ENCODE measurements around the gene CAMK2A. TPM values are rescaled to one million over a fixed set of nuclear protein-coding genes. Genes with fewer than 3 reads are reported as not detected.
A peak's percentile ranks its signal among the peaks of the same experiment; 100 is the strongest.

CAMK2A gene
- total and polyA plus RNA-seq, 11 donors, result 3.2 to 26.0 (median 15.2) TPM

DNA sequence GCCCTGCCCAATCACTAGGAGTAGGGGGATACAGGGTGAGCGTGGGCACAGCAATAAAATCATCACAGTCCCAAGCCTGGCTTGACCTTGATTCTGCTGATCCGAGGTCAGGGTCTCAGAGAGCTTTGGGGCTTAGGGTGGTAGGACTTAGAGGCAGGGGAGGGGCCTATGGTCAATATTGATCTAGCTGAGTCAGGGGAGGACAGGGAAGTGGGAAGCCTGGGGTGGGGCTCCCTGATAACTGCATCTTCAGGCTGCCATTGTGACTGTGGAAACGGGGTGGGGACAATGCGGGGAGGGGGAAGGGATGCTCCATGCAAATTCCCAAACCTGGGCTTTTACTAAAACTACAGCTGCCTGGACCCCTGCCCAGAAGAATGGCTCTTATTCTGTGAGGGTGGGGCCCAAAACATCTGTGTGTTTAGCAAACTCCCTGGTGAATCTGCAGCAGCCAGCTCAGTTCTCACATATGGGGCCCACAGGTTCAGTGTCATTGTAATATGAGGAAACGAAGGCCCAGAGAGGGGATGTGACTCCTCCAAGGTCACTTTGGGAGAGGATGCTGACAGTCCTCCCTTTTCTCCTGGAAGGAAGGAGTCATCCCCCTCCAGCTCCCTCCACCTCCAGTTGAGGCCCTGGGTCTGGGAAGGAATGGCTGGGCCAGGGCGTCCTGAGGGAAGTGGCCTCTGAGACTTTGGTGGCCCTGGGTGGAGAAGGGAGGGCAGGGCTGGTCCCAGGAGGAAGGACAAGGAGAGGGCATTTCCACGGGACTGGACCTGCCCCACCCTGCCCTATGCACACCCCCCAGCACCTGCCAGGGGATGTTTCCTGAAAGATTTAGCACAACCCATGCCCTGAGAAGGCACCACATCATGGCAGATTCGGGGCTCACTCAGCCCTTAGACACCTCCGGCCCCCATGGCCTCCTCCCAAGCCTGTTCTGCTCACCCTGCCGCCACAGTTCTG lies 73.3 kb downstream of the CAMK2A start:
- 69 to 83% (median 76%) methylated on average over 10 of the region's 10 CpGs for WGBS, 4 donors
- intact Hi-C loops (cut with DNase I), result loop anchor here (2.0 to 10.0 kb wide), 8 partner anchors 55 to 581 kb away; no protein-coding TSS in a partner anchor
- Histone ChIP-seq H3K9me3 (no peaks in the 10 kb centered on the region), H3K4me1 (peaks cover 0 to 46% (median 20%) of the 10 kb centered on the region in 12 donors), H3K27me3 (no peaks in the 10 kb centered on the region), H3K36me3 (no peaks in the 10 kb centered on the region), H3K4me3 (no peak overlapping the region), H3K27ac (no peak overlapping the region)
- ATAC-seq (no peak), DNase-seq (no peak)
- TF ChIP-seq POLR2A (IDR thresholded peaks at IDR 0.05), result no peak
- TF ChIP-seq, protein P1, sequence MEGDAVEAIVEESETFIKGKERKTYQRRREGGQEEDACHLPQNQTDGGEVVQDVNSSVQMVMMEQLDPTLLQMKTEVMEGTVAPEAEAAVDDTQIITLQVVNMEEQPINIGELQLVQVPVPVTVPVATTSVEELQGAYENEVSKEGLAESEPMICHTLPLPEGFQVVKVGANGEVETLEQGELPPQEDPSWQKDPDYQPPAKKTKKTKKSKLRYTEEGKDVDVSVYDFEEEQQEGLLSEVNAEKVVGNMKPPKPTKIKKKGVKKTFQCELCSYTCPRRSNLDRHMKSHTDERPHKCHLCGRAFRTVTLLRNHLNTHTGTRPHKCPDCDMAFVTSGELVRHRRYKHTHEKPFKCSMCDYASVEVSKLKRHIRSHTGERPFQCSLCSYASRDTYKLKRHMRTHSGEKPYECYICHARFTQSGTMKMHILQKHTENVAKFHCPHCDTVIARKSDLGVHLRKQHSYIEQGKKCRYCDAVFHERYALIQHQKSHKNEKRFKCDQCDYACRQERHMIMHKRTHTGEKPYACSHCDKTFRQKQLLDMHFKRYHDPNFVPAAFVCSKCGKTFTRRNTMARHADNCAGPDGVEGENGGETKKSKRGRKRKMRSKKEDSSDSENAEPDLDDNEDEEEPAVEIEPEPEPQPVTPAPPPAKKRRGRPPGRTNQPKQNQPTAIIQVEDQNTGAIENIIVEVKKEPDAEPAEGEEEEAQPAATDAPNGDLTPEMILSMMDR (IDR thresholded peaks at IDR 0.05), result no peak

DNA sequence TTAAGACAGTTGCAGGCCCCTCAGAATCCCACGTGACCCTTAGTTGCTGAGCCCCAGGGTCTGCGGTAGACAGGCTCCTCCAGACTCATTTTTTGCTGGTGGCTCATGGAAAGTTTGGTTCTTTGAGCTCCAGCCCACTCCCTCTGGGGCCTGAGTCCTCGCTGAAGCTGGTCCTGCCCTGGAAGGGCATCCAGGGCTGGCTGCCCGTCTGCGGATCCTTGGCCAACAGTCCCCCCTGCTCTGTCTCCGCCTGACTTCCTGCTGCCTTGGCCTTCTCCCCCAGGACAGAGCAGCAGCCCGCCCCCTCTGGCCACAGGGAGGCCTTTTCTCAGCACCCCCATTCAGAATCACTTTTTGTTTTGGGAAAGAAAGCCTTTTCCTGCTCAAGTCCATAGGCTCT lies 75.3 kb downstream of the CAMK2A start:
- TF ChIP-seq, protein P1 (IDR thresholded peaks at IDR 0.05), result peak in 5 of 12 donors; percentile 23 to 44 (median 28)
- no peak for TF ChIP-seq POLR2A (IDR thresholded peaks at IDR 0.05)
- H3K27ac ChIP-seq, result peak overlapping the region in 10 of 12 donors; percentile 9 to 67 (median 32)
- no peaks in the 10 kb centered on the region for H3K27me3 ChIP-seq
- H3K4me3 ChIP-seq, result no peak overlapping the region
- peaks cover 0 to 46% (median 20%) of the 10 kb centered on the region in 12 donors for H3K4me1 ChIP-seq
- no peaks in the 10 kb centered on the region for H3K36me3 ChIP-seq
- intact Hi-C loops (cut with DNase I), result loop anchor here in 6 of 10 donors (2.0 to 10.0 kb wide), 5 partner anchors 53 to 579 kb away; no protein-coding TSS in a partner anchor
- ATAC-seq, result peak in 3 of 4 donors; percentile 16 to 52 (median 20)
- 57 to 84% (median 60%) methylated on average over 5 to 7 of the region's 7 CpGs for WGBS, 4 donors
- peak in 4 of 5 donors; percentile 39 to 64 (median 58) for DNase-seq
- H3K9me3 ChIP-seq, result no peaks in the 10 kb centered on the region

DNA sequence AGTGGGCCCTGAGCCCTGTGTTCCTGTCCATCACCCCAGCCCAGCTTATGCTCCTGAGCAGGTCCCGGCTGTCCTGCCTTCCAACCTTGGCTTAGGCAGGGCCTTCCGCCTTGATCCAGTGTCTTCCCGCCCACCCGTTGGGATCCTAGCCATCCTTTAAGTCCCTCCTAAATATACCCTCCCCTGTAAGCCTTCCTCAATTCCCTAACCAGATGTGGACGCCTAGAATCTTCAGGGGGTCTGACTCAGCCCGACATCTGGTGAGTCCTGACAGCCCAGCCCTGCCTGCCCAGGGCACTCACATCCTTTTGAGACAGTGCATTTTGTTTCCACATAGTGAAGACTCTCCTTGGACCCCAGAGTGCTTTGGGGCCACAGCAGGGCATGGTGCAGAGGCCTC lies 76.0 kb downstream of the CAMK2A start:
- 82 to 87% (median 84%) methylated on average over 6 of the region's 6 CpGs for WGBS, 4 donors
- ATAC-seq (peak in 2 of 4 donors; percentile 12 to 63), DNase-seq (peak in 3 of 5 donors; percentile 27 to 61 (median 40))
- Histone ChIP-seq H3K4me3 (no peak overlapping the region), H3K36me3 (no peaks in the 10 kb centered on the region), H3K27ac (peak overlapping the region in 7 of 12 donors; percentile 30 to 67 (median 49)), H3K9me3 (no peaks in the 10 kb centered on the region), H3K4me1 (peaks cover 0 to 46% (median 20%) of the 10 kb centered on the region in 12 donors), H3K27me3 (peaks cover 0 to under 1% (median 0%) of the 10 kb centered on the region in 9 donors)
- TF ChIP-seq POLR2A (IDR thresholded peaks at IDR 0.05), result no peak
- TF ChIP-seq, protein P1 (IDR thresholded peaks at IDR 0.05), result no peak
- intact Hi-C loops (cut with DNase I), result loop anchor here in 5 of 10 donors (10.0 kb wide), 4 partner anchors 189 to 579 kb away; no protein-coding TSS in a partner anchor
